ENCODE results near the gene ZBTB26.

Gene ZBTB26, protein sequence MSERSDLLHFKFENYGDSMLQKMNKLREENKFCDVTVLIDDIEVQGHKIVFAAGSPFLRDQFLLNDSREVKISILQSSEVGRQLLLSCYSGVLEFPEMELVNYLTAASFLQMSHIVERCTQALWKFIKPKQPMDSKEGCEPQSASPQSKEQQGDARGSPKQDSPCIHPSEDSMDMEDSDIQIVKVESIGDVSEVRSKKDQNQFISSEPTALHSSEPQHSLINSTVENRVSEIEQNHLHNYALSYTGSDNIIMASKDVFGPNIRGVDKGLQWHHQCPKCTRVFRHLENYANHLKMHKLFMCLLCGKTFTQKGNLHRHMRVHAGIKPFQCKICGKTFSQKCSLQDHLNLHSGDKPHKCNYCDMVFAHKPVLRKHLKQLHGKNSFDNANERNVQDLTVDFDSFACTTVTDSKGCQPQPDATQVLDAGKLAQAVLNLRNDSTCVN

GRCh38 chr9:122931226-122932121 is at the start of gene ZBTB26:
Gene ZBTB26, minus strand, starts transcription at chr9:122931512. Its CDS starts 11,578 bp downstream, at chr9:122919934.
- DNase-seq, result peak; percentile 98
- peak within 1 kb of the TSS; percentile 89 for H3K4me3 ChIP-seq (ENCODE audit: low read depth, low read length)
- H3K27ac ChIP-seq, result peak within 1 kb of the TSS; percentile 93
- peaks cover 20% of the 10 kb centered on the region for H3K36me3 ChIP-seq
- H3K9me3 ChIP-seq (ENCODE audit: severe bottlenecking), result no peaks in the 10 kb centered on the region
- H3K27me3 ChIP-seq (ENCODE audit: insufficient read depth, low read depth, severe bottlenecking), result no peaks in the 10 kb centered on the region
- TF ChIP-seq, protein P1, sequence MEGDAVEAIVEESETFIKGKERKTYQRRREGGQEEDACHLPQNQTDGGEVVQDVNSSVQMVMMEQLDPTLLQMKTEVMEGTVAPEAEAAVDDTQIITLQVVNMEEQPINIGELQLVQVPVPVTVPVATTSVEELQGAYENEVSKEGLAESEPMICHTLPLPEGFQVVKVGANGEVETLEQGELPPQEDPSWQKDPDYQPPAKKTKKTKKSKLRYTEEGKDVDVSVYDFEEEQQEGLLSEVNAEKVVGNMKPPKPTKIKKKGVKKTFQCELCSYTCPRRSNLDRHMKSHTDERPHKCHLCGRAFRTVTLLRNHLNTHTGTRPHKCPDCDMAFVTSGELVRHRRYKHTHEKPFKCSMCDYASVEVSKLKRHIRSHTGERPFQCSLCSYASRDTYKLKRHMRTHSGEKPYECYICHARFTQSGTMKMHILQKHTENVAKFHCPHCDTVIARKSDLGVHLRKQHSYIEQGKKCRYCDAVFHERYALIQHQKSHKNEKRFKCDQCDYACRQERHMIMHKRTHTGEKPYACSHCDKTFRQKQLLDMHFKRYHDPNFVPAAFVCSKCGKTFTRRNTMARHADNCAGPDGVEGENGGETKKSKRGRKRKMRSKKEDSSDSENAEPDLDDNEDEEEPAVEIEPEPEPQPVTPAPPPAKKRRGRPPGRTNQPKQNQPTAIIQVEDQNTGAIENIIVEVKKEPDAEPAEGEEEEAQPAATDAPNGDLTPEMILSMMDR (IDR thresholded peaks at IDR 0.05; ENCODE audit: low read depth, low read length), result no peak

GRCh38 chr9:122978601-122979000 is 47.3 kb upstream of the ZBTB26 start:
- Histone ChIP-seq H3K4me3 (ENCODE audit: low read depth, low read length) (no peak overlapping the region), H3K27ac (no peak overlapping the region), H3K36me3 (peaks cover 2% of the 10 kb centered on the region; the same call in 1 of the 2 replicates), H3K9me3 (ENCODE audit: severe bottlenecking) (no peaks in the 10 kb centered on the region), H3K27me3 (ENCODE audit: insufficient read depth, low read depth, severe bottlenecking) (no peaks in the 10 kb centered on the region)
- no peak for DNase-seq
- TF ChIP-seq, protein P1 (IDR thresholded peaks at IDR 0.05; ENCODE audit: low read depth, low read length), result no peak

- peaks cover 24% of the 10 kb centered on the region for H3K36me3 ChIP-seq
- TF ChIP-seq, protein P1 (IDR thresholded peaks at IDR 0.05; ENCODE audit: low read depth, low read length), result no peak
Observed at GRCh38 chr9:122975196-122975595, 43.9 kb upstream of the ZBTB26 start.

GRCh38 chr9:122961139-122961538 is 29.8 kb upstream of the ZBTB26 start:
- Histone ChIP-seq H3K36me3 (peaks cover 49% of the 10 kb centered on the region), H3K27me3 (ENCODE audit: insufficient read depth, low read depth, severe bottlenecking) (no peaks in the 10 kb centered on the region), H3K27ac (no peak overlapping the region), H3K4me3 (ENCODE audit: low read depth, low read length) (no peak overlapping the region), H3K9me3 (ENCODE audit: severe bottlenecking) (no peaks in the 10 kb centered on the region)
- no peak for DNase-seq
- TF ChIP-seq, protein P1 (IDR thresholded peaks at IDR 0.05; ENCODE audit: low read depth, low read length), result no peak

More at GRCh38 chr9:122975196-122975595, 43.9 kb upstream of the ZBTB26 start:
- H3K9me3 ChIP-seq (ENCODE audit: severe bottlenecking), result no peaks in the 10 kb centered on the region
- no peak overlapping the region for H3K4me3 ChIP-seq (ENCODE audit: low read depth, low read length)
- no peaks in the 10 kb centered on the region for H3K27me3 ChIP-seq (ENCODE audit: insufficient read depth, low read depth, severe bottlenecking)
- H3K27ac ChIP-seq, result no peak overlapping the region
- DNase-seq, result no peak

- Histone ChIP-seq H3K9me3 (ENCODE audit: severe bottlenecking) (no peaks in the 10 kb centered on the region), H3K36me3 (peaks cover 25% of the 10 kb centered on the region), H3K27ac (no peak overlapping the region), H3K4me3 (ENCODE audit: low read depth, low read length) (no peak overlapping the region), H3K27me3 (ENCODE audit: insufficient read depth, low read depth, severe bottlenecking) (no peaks in the 10 kb centered on the region)
- TF ChIP-seq, protein P1 (IDR thresholded peaks at IDR 0.05; ENCODE audit: low read depth, low read length), result no peak
- no peak for DNase-seq
Observed at GRCh38 chr9:122955961-122956360, 24.6 kb upstream of the ZBTB26 start.
